Neural crest cell (in vitro differentiated cells): ENCODE data around the gene ADCY3. TPM values are rescaled to one million over a fixed set of nuclear protein-coding genes. Genes with fewer than 3 reads are reported as not detected.
A peak's percentile ranks its signal among the peaks of the same experiment; 100 is the strongest.
"Not testable (repeated sequence)": the region's sequence is repeated elsewhere in the genome, so short reads cannot be mapped to it uniquely, and the experiment has no call there.

Experiments used
- DNase-seq: peaks from one replicate; pipeline ENCODE4 v3.0.0; 2021; ENCODE audit warnings: low read depth, mixed read lengths, low spot score
- H3K27ac Mint-ChIP-seq: one replicate; pipeline ENCODE4 v1.8.0; 2021; ENCODE audit warnings: mild to moderate bottlenecking, mixed read lengths; ENCODE audit not compliant: unreplicated experiment
- H3K27me3 Mint-ChIP-seq: 2 replicates; pipeline ENCODE4 v1.8.0; 2021; ENCODE audit warnings: low read depth, mild to moderate bottlenecking, mixed read lengths
- H3K36me3 Mint-ChIP-seq: 2 replicates; pipeline ENCODE4 v1.8.0; 2021; ENCODE audit warnings: low read depth, mild to moderate bottlenecking, mixed read lengths
- H3K4me1 Mint-ChIP-seq: 2 replicates; pipeline ENCODE4 v1.8.0; 2021; ENCODE audit warnings: mixed read lengths
- H3K4me3 Mint-ChIP-seq: one replicate; pipeline ENCODE4 v1.8.0; 2021; ENCODE audit warnings: mild to moderate bottlenecking, mixed read lengths
- H3K9me3 Mint-ChIP-seq: 2 replicates; pipeline ENCODE4 v1.8.0; 2021; ENCODE audit warnings: mixed read lengths
- total RNA-seq: library from RNA; stranded (reverse); gene quantifications from 2 replicates; pipeline ENCODE4 v1.2.1, GENCODE V29; 2021
- TF ChIP-seq, protein P1 (sequence below): fragments of 200-600 bp; sonication (generic); conservative IDR thresholded peaks from 2 replicates; pipeline ENCODE4 v1.5.0; 2021; ENCODE audit warnings: antibody characterized with exemption, mild to moderate bottlenecking

ADCY3 gene
- total RNA-seq, 1 donor from 2014 or later = 49.2 TPM

DNA sequence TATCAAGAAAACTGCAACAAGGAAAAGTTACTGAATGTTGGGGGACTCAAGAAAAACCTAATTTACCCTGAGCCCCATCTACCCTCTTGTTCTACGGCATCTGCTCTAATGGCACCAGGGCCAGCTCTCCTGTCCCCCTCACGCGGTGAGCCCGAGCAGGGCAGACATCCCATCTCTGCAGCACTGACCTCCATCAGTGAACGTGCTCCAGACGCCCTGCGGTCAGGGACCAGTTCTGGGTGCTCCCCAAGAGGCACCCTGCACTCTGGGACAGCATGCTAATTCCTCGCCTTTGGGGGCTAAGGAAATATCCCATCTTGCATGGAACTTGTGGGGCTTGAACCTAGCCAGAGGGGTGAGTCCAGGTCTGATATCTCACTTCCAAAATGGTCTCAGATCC is 83.8 kb downstream of the ADCY3 start:
- TF ChIP-seq, protein P1, sequence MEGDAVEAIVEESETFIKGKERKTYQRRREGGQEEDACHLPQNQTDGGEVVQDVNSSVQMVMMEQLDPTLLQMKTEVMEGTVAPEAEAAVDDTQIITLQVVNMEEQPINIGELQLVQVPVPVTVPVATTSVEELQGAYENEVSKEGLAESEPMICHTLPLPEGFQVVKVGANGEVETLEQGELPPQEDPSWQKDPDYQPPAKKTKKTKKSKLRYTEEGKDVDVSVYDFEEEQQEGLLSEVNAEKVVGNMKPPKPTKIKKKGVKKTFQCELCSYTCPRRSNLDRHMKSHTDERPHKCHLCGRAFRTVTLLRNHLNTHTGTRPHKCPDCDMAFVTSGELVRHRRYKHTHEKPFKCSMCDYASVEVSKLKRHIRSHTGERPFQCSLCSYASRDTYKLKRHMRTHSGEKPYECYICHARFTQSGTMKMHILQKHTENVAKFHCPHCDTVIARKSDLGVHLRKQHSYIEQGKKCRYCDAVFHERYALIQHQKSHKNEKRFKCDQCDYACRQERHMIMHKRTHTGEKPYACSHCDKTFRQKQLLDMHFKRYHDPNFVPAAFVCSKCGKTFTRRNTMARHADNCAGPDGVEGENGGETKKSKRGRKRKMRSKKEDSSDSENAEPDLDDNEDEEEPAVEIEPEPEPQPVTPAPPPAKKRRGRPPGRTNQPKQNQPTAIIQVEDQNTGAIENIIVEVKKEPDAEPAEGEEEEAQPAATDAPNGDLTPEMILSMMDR = no peak
- H3K27ac Mint-ChIP-seq = no peak overlapping the region
- H3K27me3 Mint-ChIP-seq = no peaks in the 10 kb centered on the region

DNA sequence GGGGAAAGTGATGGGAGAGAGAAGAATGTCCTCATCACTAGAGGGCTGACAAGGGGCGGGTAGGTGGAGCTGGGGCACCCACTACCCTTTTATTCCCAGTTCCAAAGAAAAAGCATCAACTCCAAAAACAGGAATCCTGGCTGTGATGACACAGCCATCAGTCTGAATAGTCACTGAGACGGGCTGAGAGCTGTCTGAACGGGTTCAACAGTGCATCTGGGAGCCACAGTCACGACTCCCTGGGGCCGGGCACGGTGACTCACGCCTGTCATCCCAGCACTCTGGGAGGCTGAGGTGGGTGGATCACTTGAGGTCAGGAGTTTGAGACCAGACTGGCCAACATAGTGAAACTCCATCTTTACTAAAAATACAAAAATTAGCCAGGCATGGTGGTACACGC is 84.6 kb downstream of the ADCY3 start:
- H3K27me3 Mint-ChIP-seq, H3K4me3 Mint-ChIP-seq, DNase-seq, H3K27ac Mint-ChIP-seq, H3K9me3 Mint-ChIP-seq: not testable (repeated sequence)
- Mint-ChIP-seq H3K4me1 (peaks cover 27% of the 10 kb centered on the region), H3K36me3 (peaks cover 17% of the 10 kb centered on the region)

More for the DNA sequence above, 83.8 kb downstream of the ADCY3 start:
- H3K9me3 Mint-ChIP-seq = no peaks in the 10 kb centered on the region
- DNase-seq = no peak
- H3K36me3 Mint-ChIP-seq = peaks cover 16% of the 10 kb centered on the region
- peaks cover 27% of the 10 kb centered on the region for H3K4me1 Mint-ChIP-seq
- no peak overlapping the region for H3K4me3 Mint-ChIP-seq

DNA sequence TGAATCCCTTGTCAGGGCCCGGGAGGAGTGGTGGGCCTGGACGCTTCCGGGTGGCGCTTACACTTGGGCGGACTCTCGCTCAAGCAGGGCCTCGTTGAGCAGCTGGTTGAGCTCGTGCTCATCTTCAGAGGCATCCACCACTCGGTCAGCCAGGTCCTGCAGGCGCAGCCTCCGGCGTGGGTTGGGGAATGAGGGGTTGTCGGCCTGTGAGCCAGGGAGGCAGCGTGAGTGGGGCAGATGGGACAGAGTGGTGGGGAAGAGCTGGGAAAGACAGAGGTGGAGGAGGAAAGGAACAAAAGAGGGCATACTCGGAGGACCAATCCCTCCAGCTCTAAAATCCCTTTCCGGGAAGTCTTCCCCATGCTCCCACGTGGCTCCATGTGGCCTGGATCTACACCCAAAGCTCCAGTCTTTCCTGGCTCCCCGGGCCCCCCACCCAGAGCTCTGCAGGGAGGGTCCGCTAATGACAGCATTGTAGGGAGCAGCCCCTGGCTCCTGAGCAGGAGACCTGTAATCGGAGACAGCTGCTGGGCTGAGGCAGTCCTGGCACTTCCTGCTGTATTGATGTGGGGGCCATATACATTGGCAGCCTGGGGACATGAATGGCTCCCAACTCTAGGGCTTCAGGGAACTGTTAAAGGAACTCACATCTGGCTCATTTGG is 85.2 kb downstream of the ADCY3 start:
- Mint-ChIP-seq H3K4me1 (peaks cover 27% of the 10 kb centered on the region), H3K27ac (peak overlapping the region; percentile 78), H3K4me3 (no peak overlapping the region), H3K36me3 (peaks cover 20% of the 10 kb centered on the region), H3K9me3 (no peaks in the 10 kb centered on the region), H3K27me3 (no peaks in the 10 kb centered on the region)
- no peak for DNase-seq
- TF ChIP-seq, protein P1 = no peak

DNA sequence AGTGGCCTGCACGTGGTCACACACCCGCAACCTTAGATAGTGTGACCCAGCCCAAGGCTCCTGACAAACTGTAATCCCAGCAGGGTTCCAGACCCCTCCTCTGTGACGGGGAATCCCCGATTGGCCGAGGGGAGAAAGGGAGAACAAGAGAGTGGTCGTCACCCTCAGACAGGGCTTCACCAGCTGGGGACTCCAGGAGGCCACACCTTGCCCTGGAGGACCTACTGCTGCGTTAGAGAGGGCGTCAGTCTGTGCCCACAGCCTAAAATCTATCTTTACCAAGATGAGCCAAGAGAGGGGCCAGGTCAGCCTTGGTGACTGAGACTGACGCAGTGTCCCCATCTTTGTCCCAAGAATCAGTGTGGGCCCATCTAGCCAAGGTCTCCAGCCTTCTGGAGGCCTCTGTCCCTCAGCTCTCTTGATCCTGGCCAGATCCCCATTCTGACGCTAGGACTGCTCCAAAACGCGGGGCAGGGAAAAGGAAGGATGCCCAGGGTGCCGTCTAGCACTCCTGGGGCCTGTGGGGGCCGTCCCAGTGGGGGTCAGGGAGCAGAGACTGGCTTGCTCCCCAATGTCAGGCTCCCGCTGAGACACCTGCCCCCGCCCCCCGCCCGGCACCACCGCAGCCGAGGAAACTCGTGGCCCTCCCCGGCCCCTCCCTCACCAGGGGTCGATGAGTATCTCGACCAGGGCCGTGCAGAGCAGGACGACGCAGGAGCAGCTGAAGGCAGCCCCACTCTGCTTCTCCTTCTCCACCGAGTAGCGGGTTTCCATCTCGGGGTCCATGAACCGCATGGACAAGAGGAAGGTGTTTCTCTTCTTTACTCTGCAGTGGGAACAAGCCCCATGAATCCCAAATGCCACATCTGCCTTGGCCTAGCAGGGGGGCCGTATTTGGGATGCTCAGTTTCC is 86.0 kb downstream of the ADCY3 start:
- Mint-ChIP-seq H3K27ac (peak overlapping the region; percentile 78), H3K9me3 (no peaks in the 10 kb centered on the region), H3K4me1 (peaks cover 27% of the 10 kb centered on the region), H3K4me3 (no peak overlapping the region), H3K36me3 (peaks cover 20% of the 10 kb centered on the region), H3K27me3 (no peaks in the 10 kb centered on the region)
- TF ChIP-seq, protein P1 = no peak
- DNase-seq = no peak

DNA sequence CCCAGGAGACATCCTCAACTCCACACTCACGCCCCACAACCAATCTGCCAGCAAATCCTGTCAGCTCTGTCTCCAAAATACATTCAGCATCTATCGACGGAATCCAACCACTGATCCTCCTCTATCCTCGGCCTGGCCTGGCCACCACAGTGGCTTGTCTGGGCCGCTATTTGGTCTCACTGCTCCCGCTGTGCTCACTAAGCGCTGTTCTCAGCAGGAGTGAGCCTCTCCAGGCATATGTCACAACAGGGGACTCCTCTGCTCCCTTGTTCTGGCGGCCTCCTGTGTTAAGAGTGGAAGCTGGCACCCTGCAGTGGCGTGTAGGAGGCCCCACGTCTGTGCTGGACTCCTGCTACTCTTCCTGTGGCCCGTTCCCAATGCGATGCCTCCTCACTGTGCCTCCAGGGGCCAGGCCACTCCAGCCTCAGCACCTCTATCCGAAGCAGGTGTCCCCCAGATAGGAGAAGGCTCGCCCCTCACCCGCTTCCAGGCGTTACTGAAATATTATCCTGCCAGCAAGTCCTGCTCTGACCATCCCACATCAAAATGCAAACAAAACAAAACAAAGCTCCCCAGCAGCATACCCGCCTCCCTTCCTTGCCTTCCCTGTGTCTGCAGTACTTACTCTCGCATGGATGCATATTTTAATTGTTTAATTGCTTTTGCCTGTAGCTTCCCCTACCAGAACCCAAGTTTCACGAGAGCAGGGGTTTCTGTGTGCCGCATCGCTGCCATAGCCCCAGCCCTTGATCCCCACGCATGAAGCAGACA is 86.9 kb downstream of the ADCY3 start:
- H3K4me1 Mint-ChIP-seq = peaks cover 32% of the 10 kb centered on the region
- TF ChIP-seq, protein P1 = no peak
- peak overlapping the region; percentile 10 for H3K27ac Mint-ChIP-seq
- H3K9me3 Mint-ChIP-seq = no peaks in the 10 kb centered on the region
- peak overlapping the region; percentile 34 for H3K4me3 Mint-ChIP-seq
- peaks cover 20% of the 10 kb centered on the region for H3K36me3 Mint-ChIP-seq
- no peak for DNase-seq
- H3K27me3 Mint-ChIP-seq = no peaks in the 10 kb centered on the region
